Trophoblast cell (in vitro differentiated cells and primary cell): ENCODE data around the gene LHX1.

ENCODE experiments used
- DNase-seq, 2 donors: peaks; one replicate each; pipeline ENCODE4 v3.0.0-alpha.2; 2016
- H2AFZ ChIP-seq: 2 replicates; pipeline ENCODE4 v1.6.1; 2013; ENCODE audit warnings: low read length, moderate library complexity, mild to moderate bottlenecking; ENCODE audit not compliant: insufficient read depth, poor library complexity
- H2AK5ac ChIP-seq: 2 replicates; pipeline ENCODE4 v1.6.1; 2013; ENCODE audit warnings: mild to moderate bottlenecking, low read length
- H2BK120ac ChIP-seq: 2 replicates; pipeline ENCODE4 v1.6.1; 2013; ENCODE audit warnings: low read length, mild to moderate bottlenecking, moderate library complexity; ENCODE audit not compliant: insufficient read depth, poor library complexity
- H2BK12ac ChIP-seq: 2 replicates; pipeline ENCODE4 v1.6.1; 2013; ENCODE audit warnings: mild to moderate bottlenecking, low read length, moderate library complexity
- H2BK5ac ChIP-seq: 2 replicates; pipeline ENCODE4 v1.6.1; 2013; ENCODE audit warnings: low read length, low read depth, moderate library complexity, mild to moderate bottlenecking; ENCODE audit not compliant: poor library complexity
- H3K14ac ChIP-seq: 2 replicates; pipeline ENCODE4 v1.6.1; 2013; ENCODE audit warnings: mild to moderate bottlenecking, low read length
- H3K18ac ChIP-seq: 2 replicates; pipeline ENCODE4 v1.6.1; 2013; ENCODE audit warnings: mild to moderate bottlenecking, low read length
- H3K23ac ChIP-seq: 2 replicates; pipeline ENCODE4 v1.6.1; 2013; ENCODE audit warnings: low read length
- H3K27ac ChIP-seq: 2 replicates; pipeline ENCODE4 v1.5.1; 2013; ENCODE audit warnings: low read depth, mild to moderate bottlenecking, inconsistent platforms, low read length, moderate library complexity
- H3K27me3 ChIP-seq: 2 replicates; pipeline ENCODE4 v1.6.1; 2013; ENCODE audit warnings: inconsistent platforms, mild to moderate bottlenecking, low read length, moderate library complexity; ENCODE audit not compliant: insufficient read depth
- H3K36me3 ChIP-seq, 2 experiments: 1 replicate in 1 of 2; 2 replicates in 1 of 2; pipeline ENCODE4 v1.6.1; 2013; ENCODE audit warnings: low read length in 2 of 2, mild to moderate bottlenecking in 2 of 2, moderate library complexity in 1 of 2; ENCODE audit not compliant: insufficient read depth in 2 of 2, control insufficient read depth in 1 of 2
- H3K4ac ChIP-seq: 2 replicates; pipeline ENCODE4 v1.6.1; 2013; ENCODE audit warnings: low read depth, mild to moderate bottlenecking, low read length, moderate library complexity
- H3K4me1 ChIP-seq, 2 experiments: 1 replicate in 1 of 2; 2 replicates in 1 of 2; pipeline ENCODE4 v1.6.1; 2013; ENCODE audit warnings: low read length in 2 of 2, mild to moderate bottlenecking in 2 of 2, moderate library complexity in 1 of 2; ENCODE audit not compliant: insufficient read depth in 2 of 2, control insufficient read depth in 1 of 2
- H3K4me2 ChIP-seq: 2 replicates; pipeline ENCODE4 v1.6.1; 2013; ENCODE audit warnings: inconsistent platforms, mild to moderate bottlenecking, low read length, moderate library complexity
- H3K4me3 ChIP-seq: 2 replicates; pipeline ENCODE4 v1.5.1; 2013; ENCODE audit warnings: mild to moderate bottlenecking, low read depth, low read length, inconsistent platforms
- H3K79me1 ChIP-seq: one replicate; pipeline ENCODE4 v1.6.1; 2013; ENCODE audit warnings: low read length
- H3K79me2 ChIP-seq: 2 replicates; pipeline ENCODE4 v1.6.1; 2013; ENCODE audit warnings: low read length, mild to moderate bottlenecking; ENCODE audit not compliant: control insufficient read depth, insufficient read depth, poor library complexity
- H3K9ac ChIP-seq: 2 replicates; pipeline ENCODE4 v1.6.1; 2013; ENCODE audit warnings: mild to moderate bottlenecking, low read length
- H3K9me3 ChIP-seq: 2 replicates; pipeline ENCODE4 v1.6.1; 2013; ENCODE audit warnings: low read depth, mild to moderate bottlenecking, control low read depth, inconsistent platforms, low read length; ENCODE audit not compliant: insufficient read depth
- H4K12ac ChIP-seq: 2 replicates; pipeline ENCODE4 v1.6.1; 2013; ENCODE audit warnings: low read depth, mild to moderate bottlenecking, low read length, moderate library complexity
- H4K8ac ChIP-seq: 2 replicates; pipeline ENCODE4 v1.6.1; 2013; ENCODE audit warnings: low read depth, mild to moderate bottlenecking, low read length, moderate library complexity
- H4K91ac ChIP-seq: one replicate; pipeline ENCODE4 v1.6.1; 2013; ENCODE audit warnings: low read depth, mild to moderate bottlenecking, low read length, moderate library complexity
- WGBS: extraction: QIAGEN DNeasy Blood & Tissue Kit; methylation state at CpG from one replicate; pipeline ENCODE4 v1.1.7; 2013; ENCODE audit warnings: missing lambda C conversion rate; ENCODE audit not compliant: insufficient read length, insufficient coverage; ENCODE audit errors: extremely low coverage; 5-methylcytosine and 5-hydroxymethylcytosine counted together

LHX1 gene

GRCh38 chr17:36900160-36900512 is 37.1 kb upstream of the LHX1 start:
- Histone ChIP-seq H2BK5ac (no peak overlapping the region), H3K9me3 (peaks cover 2% of the 10 kb centered on the region), H4K91ac (peak overlapping the region; percentile 81), H2BK12ac (peak overlapping the region; percentile 14), H3K27ac (no peak overlapping the region), H2AK5ac (peak overlapping the region; percentile 20), H3K14ac (peak overlapping the region; percentile 1), H3K4me2 (no peak overlapping the region), H4K12ac (no peak overlapping the region), H2BK120ac (peak overlapping the region; percentile 23), H3K79me1 (peaks cover 12% of the 10 kb centered on the region), H2AFZ (no peak overlapping the region), H3K23ac (no peak overlapping the region), H3K18ac (no peak overlapping the region), H3K27me3 (no peaks in the 10 kb centered on the region), H3K4me3 (no peak overlapping the region), H3K4ac (no peak overlapping the region), H3K79me2 (no peaks in the 10 kb centered on the region), H3K4me1 (peaks cover 13 to 20% of the 10 kb centered on the region in 2 experiments), H3K9ac (no peak overlapping the region), H4K8ac (no peak overlapping the region), H3K36me3 (no peaks in the 10 kb centered on the region)
- WGBS = no CpG with 5 or more reads among the region's 7 CpGs
- no peak for DNase-seq

DNA sequence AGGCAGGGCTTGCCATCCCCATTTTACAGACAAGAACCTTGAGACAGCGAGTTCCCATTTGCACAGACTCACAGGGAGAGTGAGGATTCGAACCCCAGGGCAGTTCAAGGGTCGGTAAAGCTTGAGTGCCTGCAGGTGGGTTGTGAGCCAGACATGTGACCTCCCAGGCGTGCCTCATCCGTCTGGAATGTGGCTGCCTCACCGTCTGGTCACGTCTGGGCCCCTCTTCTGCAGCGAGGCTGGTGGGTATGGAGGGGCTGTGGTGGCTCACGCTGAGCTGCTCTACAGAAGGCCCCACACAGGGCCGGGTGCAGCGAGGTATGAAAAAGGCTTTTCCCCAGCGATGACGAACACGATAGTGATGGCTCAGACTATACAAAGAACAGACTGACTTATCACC is 35.8 kb upstream of the LHX1 start:
- no peak overlapping the region for H3K14ac ChIP-seq
- no peak overlapping the region for H2AK5ac ChIP-seq
- H3K79me2 ChIP-seq = no peaks in the 10 kb centered on the region
- peak overlapping the region; percentile 23 for H2BK12ac ChIP-seq
- H3K4me2 ChIP-seq = no peak overlapping the region
- H3K9ac ChIP-seq = no peak overlapping the region
- H2BK120ac ChIP-seq = peak overlapping the region; percentile 33
- H3K27me3 ChIP-seq = no peaks in the 10 kb centered on the region
- H4K12ac ChIP-seq = no peak overlapping the region
- no CpG with 5 or more reads among the region's 14 CpGs for WGBS
- H4K91ac ChIP-seq = peak overlapping the region; percentile 81
- DNase-seq = peak; percentile 53 to 55
- peak overlapping the region; percentile 29 for H2BK5ac ChIP-seq
- H4K8ac ChIP-seq = peak overlapping the region; percentile 47
- H3K4ac ChIP-seq = peak overlapping the region; percentile 5
- H3K23ac ChIP-seq = no peak overlapping the region
- H3K18ac ChIP-seq = peak overlapping the region; percentile 59
- no peaks in the 10 kb centered on the region for H3K36me3 ChIP-seq
- no peak overlapping the region for H3K4me3 ChIP-seq
- H3K27ac ChIP-seq = peak overlapping the region; percentile 59
- H3K79me1 ChIP-seq = peaks cover 12% of the 10 kb centered on the region
- H3K4me1 ChIP-seq = peaks cover 13 to 20% of the 10 kb centered on the region in 2 experiments
- H3K9me3 ChIP-seq = peaks cover 2% of the 10 kb centered on the region
- H2AFZ ChIP-seq = no peak overlapping the region

DNA sequence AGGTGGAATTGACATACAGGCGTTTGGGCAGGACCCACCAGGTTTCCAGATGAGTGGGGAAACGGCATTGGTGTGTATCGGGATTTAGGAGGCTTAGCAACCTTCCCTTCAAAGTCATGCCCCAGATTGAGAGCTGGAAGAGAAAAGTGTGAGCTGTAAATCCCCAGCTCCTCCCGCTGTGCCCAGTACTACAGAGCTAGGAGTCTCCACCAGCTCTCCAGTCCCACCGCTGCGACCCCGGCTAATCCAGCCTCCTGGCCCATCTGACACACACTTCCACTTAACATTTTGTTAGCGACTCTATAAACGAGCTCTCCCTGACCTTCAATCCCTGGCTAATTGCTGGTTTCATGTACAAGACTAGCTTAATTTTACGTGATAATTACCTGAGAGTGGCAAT is 29.9 kb upstream of the LHX1 start:
- Histone ChIP-seq H3K36me3 (no peaks in the 10 kb centered on the region), H3K27me3 (no peaks in the 10 kb centered on the region), H3K9ac (no peak overlapping the region), H2BK5ac (no peak overlapping the region), H3K4me2 (no peak overlapping the region), H4K91ac (no peak overlapping the region), H4K12ac (no peak overlapping the region), H3K79me2 (no peaks in the 10 kb centered on the region), H3K9me3 (no peaks in the 10 kb centered on the region), H2AK5ac (no peak overlapping the region), H3K4me1 (no peaks in the 10 kb centered on the region), H3K23ac (no peak overlapping the region), H3K27ac (no peak overlapping the region), H2AFZ (no peak overlapping the region), H2BK12ac (no peak overlapping the region), H3K4me3 (no peak overlapping the region), H3K18ac (no peak overlapping the region), H3K4ac (no peak overlapping the region), H4K8ac (no peak overlapping the region), H3K14ac (no peak overlapping the region), H3K79me1 (no peaks in the 10 kb centered on the region), H2BK120ac (no peak overlapping the region)
- DNase-seq = no peak
- no CpG with 5 or more reads among the region's 10 CpGs for WGBS

DNA sequence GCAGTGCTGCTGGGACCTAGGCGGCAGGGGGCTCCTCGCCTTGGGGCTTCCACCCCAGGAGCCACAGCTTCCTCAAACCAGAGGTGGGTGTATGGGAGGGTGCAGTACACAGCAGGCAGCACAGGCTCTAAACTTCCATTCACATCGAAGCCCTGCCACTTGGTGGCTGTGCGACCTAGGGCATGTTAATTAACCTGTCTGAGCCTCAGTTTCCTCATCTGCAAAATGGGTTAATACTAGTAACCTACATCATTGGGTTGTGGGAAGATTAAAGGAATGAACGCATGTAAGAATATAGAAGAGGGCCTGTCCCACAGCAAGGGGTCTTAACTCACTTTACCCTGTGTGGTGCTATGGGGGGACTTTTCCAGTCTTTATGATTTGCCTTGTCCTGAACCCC is 26.8 kb upstream of the LHX1 start:
- no peaks in the 10 kb centered on the region for H3K9me3 ChIP-seq
- no peaks in the 10 kb centered on the region for H3K79me2 ChIP-seq
- no peak for DNase-seq
- no peak overlapping the region for H2AK5ac ChIP-seq
- H3K14ac ChIP-seq = no peak overlapping the region
- no peak overlapping the region for H4K8ac ChIP-seq
- H2BK12ac ChIP-seq = no peak overlapping the region
- H4K12ac ChIP-seq = no peak overlapping the region
- H3K23ac ChIP-seq = no peak overlapping the region
- H4K91ac ChIP-seq = no peak overlapping the region
- no peak overlapping the region for H3K4ac ChIP-seq
- no peak overlapping the region for H2BK5ac ChIP-seq
- no peaks in the 10 kb centered on the region for H3K4me1 ChIP-seq
- H3K4me3 ChIP-seq = no peak overlapping the region
- H2BK120ac ChIP-seq = no peak overlapping the region
- H3K27me3 ChIP-seq = no peaks in the 10 kb centered on the region
- no peak overlapping the region for H3K9ac ChIP-seq
- H3K18ac ChIP-seq = no peak overlapping the region
- H3K27ac ChIP-seq = no peak overlapping the region
- no CpG with 5 or more reads among the region's 5 CpGs for WGBS
- H3K36me3 ChIP-seq = no peaks in the 10 kb centered on the region
- H3K79me1 ChIP-seq = no peaks in the 10 kb centered on the region
- H2AFZ ChIP-seq = no peak overlapping the region
- H3K4me2 ChIP-seq = no peak overlapping the region
